ENCODE data around the gene RPS6KA1. TPM values are rescaled to one million over a fixed set of nuclear protein-coding genes. Genes with fewer than 3 reads are reported as not detected.

RPS6KA1 gene
- total and polyA plus RNA-seq, 9 of the 15 experiments (the other 6 are each of a cell fraction or from before 2014, with no cell fraction given) = 2.4 to 61.0 (median 35.5) TPM

DNA sequence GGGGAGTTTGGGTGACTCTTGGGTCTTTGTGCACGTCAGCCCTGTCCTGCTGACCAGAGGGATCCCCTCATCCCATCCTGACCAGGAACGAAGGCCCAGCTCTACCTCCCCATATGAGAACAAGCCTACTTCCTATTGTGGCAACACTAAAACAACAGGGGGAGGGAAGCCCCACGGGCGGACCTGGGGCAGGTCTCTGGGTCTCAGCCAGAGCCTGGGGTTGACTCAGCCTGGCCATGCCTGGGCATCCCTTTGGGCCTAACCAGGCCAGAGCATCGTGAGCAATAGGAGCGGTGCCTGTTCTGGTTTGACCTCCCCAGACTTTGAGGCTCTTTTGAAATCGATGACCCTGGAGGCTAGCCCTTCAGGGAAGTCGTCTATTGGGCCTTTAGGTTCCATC lies 16.8 kb downstream of the RPS6KA1 start (continued):
- TF ChIP-seq ZNF696 (CRISPR knock-in tag; conservative IDR thresholded peaks at IDR 0.05) = no peak
- no peak for TF ChIP-seq NCOA4 (IDR thresholded peaks at IDR 0.05; ENCODE audit: partially characterized antibody)

DNA sequence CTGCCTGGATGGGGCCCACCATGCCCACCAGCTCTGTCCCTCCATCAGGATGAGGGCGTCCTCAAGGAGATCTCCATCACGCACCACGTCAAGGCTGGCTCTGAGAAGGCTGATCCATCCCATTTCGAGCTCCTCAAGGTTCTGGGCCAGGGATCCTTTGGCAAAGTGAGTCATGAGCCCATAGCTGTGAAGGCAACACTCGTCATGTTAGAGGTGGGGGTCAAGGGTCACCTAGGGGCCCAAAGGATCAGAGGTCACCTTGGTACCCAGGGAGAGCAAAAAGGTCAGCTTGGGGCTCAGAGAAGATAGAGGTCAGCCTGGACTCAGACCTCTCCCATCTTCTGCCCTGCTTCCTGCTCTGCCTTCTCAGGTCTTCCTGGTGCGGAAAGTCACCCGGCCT lies 17.3 kb downstream of the RPS6KA1 start:
- Histone ChIP-seq H4K20me1 (replicated peaks; ENCODE audit: control insufficient read depth, insufficient read depth, low read length) (no peaks in the 10 kb centered on the region), H3K9me1 (ENCODE audit: control insufficient read depth, insufficient read depth, low read length) (no peaks in the 10 kb centered on the region), H3K27me3 (ENCODE audit: control insufficient read depth in 2 of 2, insufficient read depth in 2 of 2, low read length in 2 of 2) (no peaks in the 10 kb centered on the region), H3K27ac (ENCODE audit: extremely low read depth, low read depth, low read length) (no peak overlapping the region), H2AFZ (ENCODE audit: low read depth, low read length) (no peak overlapping the region), H3K9ac (ENCODE audit: insufficient read depth in 1 of 2, low read depth in 2 of 2, low read length in 2 of 2) (no peak overlapping the region; a peak in 1 of 4 replicates), H3K4me3 (no peak overlapping the region), H3K36me3 (ENCODE audit: control insufficient read depth, insufficient read depth, low read length) (peaks cover 49% of the 10 kb centered on the region; the same call in 1 of the 3 replicates), H3K4me2 (ENCODE audit: insufficient read depth, low read length) (no peak overlapping the region), H3K4me1 (replicated peaks in 1 of 2; ENCODE audit: control insufficient read depth in 2 of 2, insufficient read depth in 2 of 2, low read length in 2 of 2) (peaks cover 24 to 33% of the 10 kb centered on the region in 2 experiments), H3K79me2 (ENCODE audit: control insufficient read depth, insufficient read depth, low read length) (peaks cover 8% of the 10 kb centered on the region; the same call in 1 of the 3 replicates), H3K9me3 (replicated peaks; ENCODE audit: control insufficient read depth, insufficient read depth, low read depth, low read length) (no peaks in the 10 kb centered on the region)
- ATAC-seq = no peak
- peak in 1 of 4 experiments; percentile 15 for DNase-seq (ENCODE audit: extremely low read depth in 1 of 4, low spot score in 3 of 4)
- no peak for FAIRE-seq
- CTCF ChIA-PET (ENCODE audit: low intra/inter-chr PET ratio) = no interaction called here
- intact Hi-C loops (cut with micrococcal nuclease) = no loop called here
- POLR2A ChIA-PET = interaction anchor here (0.5 to 1.3 kb wide), 3 partner anchors 11 to 75 kb away, joined by 3 to 8 read pairs (median 3); partner anchors contain the start of gene HMGN2
- 90% methylated on average over 7 of the region's 7 CpGs for WGBS (ENCODE audit: insufficient coverage, low coverage, missing lambda C conversion rate)
- in situ Hi-C loops (cut with MboI) = no loop called here
- no TSS peak for BruUV-seq (replicated peaks)
- TF ChIP-seq, protein P1, sequence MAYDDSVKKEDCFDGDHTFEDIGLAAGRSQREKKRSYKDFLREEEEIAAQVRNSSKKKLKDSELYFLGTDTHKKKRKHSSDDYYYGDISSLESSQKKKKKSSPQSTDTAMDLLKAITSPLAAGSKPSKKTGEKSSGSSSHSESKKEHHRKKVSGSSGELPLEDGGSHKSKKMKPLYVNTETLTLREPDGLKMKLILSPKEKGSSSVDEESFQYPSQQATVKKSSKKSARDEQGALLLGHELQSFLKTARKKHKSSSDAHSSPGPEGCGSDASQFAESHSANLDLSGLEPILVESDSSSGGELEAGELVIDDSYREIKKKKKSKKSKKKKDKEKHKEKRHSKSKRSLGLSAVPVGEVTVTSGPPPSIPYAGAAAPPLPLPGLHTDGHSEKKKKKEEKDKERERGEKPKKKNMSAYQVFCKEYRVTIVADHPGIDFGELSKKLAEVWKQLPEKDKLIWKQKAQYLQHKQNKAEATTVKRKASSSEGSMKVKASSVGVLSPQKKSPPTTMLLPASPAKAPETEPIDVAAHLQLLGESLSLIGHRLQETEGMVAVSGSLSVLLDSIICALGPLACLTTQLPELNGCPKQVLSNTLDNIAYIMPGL (CRISPR knock-in tag; IDR thresholded peaks at IDR 0.05) = no peak
- peak; percentile 43; the same call in 1 of the 2 replicates for TF ChIP-seq NR2C1 (IDR thresholded peaks at IDR 0.05)
- peak; percentile 58 for TF ChIP-seq NR2C1 (tag; IDR thresholded peaks at IDR 0.05)
- no peak for TF ChIP-seq MLLT1 (IDR thresholded peaks at IDR 0.05)
- no peak for TF ChIP-seq RAD51 (IDR thresholded peaks at IDR 0.05; ENCODE audit: borderline replicate concordance, low read depth)
- no peak for TF ChIP-seq BRD9 (IDR thresholded peaks at IDR 0.05; ENCODE audit: low read depth, partially characterized antibody)
- no peak for TF ChIP-seq RBM22 (IDR thresholded peaks at IDR 0.05; ENCODE audit: low read depth, low read length, poor library complexity, severe bottlenecking)
- TF ChIP-seq, protein P2, sequence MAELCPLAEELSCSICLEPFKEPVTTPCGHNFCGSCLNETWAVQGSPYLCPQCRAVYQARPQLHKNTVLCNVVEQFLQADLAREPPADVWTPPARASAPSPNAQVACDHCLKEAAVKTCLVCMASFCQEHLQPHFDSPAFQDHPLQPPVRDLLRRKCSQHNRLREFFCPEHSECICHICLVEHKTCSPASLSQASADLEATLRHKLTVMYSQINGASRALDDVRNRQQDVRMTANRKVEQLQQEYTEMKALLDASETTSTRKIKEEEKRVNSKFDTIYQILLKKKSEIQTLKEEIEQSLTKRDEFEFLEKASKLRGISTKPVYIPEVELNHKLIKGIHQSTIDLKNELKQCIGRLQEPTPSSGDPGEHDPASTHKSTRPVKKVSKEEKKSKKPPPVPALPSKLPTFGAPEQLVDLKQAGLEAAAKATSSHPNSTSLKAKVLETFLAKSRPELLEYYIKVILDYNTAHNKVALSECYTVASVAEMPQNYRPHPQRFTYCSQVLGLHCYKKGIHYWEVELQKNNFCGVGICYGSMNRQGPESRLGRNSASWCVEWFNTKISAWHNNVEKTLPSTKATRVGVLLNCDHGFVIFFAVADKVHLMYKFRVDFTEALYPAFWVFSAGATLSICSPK (IDR thresholded peaks at IDR 0.05; ENCODE audit: borderline replicate concordance) = no peak
- no peak for TF ChIP-seq TFAM (CRISPR knock-in tag; conservative IDR thresholded peaks at IDR 0.05)
- TF ChIP-seq ARID1B (IDR thresholded peaks at IDR 0.05) = no peak
- no peak for TF ChIP-seq ELF2 (CRISPR knock-in tag; IDR thresholded peaks at IDR 0.05)
- TF ChIP-seq, protein P3, sequence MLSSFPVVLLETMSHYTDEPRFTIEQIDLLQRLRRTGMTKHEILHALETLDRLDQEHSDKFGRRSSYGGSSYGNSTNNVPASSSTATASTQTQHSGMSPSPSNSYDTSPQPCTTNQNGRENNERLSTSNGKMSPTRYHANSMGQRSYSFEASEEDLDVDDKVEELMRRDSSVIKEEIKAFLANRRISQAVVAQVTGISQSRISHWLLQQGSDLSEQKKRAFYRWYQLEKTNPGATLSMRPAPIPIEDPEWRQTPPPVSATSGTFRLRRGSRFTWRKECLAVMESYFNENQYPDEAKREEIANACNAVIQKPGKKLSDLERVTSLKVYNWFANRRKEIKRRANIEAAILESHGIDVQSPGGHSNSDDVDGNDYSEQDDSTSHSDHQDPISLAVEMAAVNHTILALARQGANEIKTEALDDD (IDR thresholded peaks at IDR 0.05) = no peak
- no peak for TF ChIP-seq RCOR1 (IDR thresholded peaks at IDR 0.05; ENCODE audit: borderline replicate concordance in 1 of 2, low read depth in 2 of 2, low read length in 2 of 2)
- no peak for TF ChIP-seq EHMT2 (IDR thresholded peaks at IDR 0.05)
